AG04449 (cell line): Measurements from ENCODE around the gene FRAS1.
"Not testable (repeated sequence)": the region's sequence is repeated elsewhere in the genome, so short reads cannot be mapped to it uniquely, and the experiment has no call there.

Experiments used
- CTCF ChIA-PET: fragments of 350-600 bp; formaldehyde crosslinking; extraction: SDS; loops from one replicate; lab custom pipeline; 2021; ENCODE audit warnings: antibody characterized with exemption; lab: Yijun Ruan, JAX
- POLR2A ChIA-PET: fragments of 400-600, 350-600 bp; formaldehyde crosslinking; extraction: SDS; loops from one replicate; lab custom pipeline; 2020; ENCODE audit warnings: antibody characterized with exemption, inconsistent platforms; lab: Yijun Ruan, JAX
- DNase-seq: peaks from one replicate; pipeline ENCODE4 v3.0.0-alpha.2; 2010; ENCODE audit warnings: low read depth, low spot score
- H3K4me3 ChIP-seq: 2 replicates; pipeline ENCODE4 v1.5.1; 2011; ENCODE audit warnings: low read depth, mild to moderate bottlenecking, control low read depth, low read length
- TF ChIP-seq, protein P1 (sequence below): IDR thresholded peaks from one replicate; pipeline ENCODE4 v1.5.1; 2011; ENCODE audit warnings: mild to moderate bottlenecking, moderate library complexity, low read length, control low read depth, inconsistent platforms; ENCODE audit not compliant: insufficient read depth; ENCODE audit errors: missing control alignments

The FRAS1 gene

DNA sequence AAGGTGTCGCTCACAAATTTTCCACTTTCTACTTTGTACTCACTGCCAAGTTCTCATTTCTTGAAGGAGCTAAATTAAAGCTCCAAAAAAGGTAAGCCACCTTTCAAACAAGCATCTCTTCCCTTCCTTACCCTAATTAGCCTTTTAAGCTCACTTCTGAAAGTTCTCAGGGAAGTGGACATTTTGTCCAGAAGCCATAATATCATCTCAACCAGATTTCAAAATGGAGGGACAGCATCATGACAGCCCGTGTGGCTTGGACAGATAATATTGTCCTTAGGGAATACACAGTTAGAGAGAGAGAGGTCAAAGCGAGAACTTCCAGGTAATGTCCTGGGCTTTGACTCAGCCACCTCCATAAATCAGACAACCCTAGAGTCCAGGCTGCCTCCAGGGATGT, 400.6 kb downstream of the FRAS1 start:
- POLR2A ChIA-PET = no interaction called here
- TF ChIP-seq, protein P1, sequence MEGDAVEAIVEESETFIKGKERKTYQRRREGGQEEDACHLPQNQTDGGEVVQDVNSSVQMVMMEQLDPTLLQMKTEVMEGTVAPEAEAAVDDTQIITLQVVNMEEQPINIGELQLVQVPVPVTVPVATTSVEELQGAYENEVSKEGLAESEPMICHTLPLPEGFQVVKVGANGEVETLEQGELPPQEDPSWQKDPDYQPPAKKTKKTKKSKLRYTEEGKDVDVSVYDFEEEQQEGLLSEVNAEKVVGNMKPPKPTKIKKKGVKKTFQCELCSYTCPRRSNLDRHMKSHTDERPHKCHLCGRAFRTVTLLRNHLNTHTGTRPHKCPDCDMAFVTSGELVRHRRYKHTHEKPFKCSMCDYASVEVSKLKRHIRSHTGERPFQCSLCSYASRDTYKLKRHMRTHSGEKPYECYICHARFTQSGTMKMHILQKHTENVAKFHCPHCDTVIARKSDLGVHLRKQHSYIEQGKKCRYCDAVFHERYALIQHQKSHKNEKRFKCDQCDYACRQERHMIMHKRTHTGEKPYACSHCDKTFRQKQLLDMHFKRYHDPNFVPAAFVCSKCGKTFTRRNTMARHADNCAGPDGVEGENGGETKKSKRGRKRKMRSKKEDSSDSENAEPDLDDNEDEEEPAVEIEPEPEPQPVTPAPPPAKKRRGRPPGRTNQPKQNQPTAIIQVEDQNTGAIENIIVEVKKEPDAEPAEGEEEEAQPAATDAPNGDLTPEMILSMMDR = no peak
- H3K4me3 ChIP-seq = no peak overlapping the region
- no peak for DNase-seq
- CTCF ChIA-PET = no interaction called here

DNA sequence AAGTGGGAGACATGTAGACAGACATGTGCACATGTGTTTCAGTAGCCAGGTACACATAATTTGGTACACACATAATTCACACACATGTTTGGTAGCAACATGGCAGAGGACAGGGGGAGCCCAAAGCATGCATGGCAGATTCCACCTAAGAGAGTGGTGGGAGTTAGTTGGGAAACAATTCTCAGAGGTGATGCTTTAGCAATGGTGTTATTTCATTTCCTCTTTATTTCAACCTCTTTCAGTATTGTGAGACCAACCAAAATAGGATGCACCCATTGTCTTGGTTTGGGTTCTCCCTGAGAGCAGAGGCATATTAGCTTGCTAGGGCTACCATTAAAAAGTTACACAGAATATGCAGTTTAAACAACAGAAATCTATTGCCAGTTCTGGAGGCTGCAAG, 402.2 kb downstream of the FRAS1 start:
- H3K4me3 ChIP-seq = no peak overlapping the region
- ChIA-PET POLR2A (no interaction called here), CTCF (no interaction called here)
- TF ChIP-seq, protein P1 = no peak
- DNase-seq = no peak

DNA sequence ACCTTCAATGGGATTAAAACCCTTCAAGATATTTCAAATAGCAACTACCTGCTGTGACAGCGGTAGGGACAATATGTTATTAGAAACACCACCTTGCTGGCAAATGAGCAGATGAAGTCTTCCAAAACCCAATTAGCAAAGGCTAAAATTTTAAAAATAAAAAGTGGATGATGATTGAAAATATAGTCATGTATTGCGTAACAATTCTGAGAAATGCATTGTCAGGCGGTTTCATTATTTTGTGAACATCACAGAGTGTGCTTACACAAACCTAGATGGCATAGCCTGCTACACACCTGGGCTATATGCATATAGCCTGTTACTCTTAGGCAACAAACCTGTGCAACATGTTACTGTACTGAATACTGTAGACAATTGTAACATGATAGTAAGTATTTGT, 403.2 kb downstream of the FRAS1 start:
- TF ChIP-seq, protein P1 = no peak
- POLR2A ChIA-PET = no interaction called here
- no peak overlapping the region for H3K4me3 ChIP-seq
- DNase-seq = no peak
- CTCF ChIA-PET = no interaction called here

DNA sequence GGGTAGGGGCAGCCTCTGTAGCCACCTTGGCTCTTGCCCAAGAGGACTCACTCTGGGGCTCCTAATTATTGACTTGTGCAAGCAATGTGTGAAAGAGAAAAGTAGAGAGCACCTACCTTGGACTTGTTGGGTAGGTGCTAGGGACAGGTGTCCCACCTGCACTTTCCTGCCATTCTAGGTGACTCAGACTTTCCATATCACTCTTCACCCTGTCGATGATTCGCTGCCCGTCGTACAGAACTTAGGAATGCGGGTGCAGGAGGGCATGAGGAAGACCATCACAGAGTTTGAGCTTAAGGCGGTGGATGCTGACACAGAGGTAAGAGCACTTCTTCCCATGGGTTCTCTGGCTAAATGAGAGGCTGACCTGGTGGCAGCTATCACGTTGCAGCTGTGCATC, 407.1 kb downstream of the FRAS1 start:
- no peak for DNase-seq
- no peak overlapping the region for H3K4me3 ChIP-seq
- TF ChIP-seq, protein P1 = no peak
- ChIA-PET CTCF (interaction anchor here (1.6 kb wide), 1 partner anchor 10 kb away, joined by 3 read pairs; no protein-coding TSS in a partner anchor), POLR2A (no interaction called here)

DNA sequence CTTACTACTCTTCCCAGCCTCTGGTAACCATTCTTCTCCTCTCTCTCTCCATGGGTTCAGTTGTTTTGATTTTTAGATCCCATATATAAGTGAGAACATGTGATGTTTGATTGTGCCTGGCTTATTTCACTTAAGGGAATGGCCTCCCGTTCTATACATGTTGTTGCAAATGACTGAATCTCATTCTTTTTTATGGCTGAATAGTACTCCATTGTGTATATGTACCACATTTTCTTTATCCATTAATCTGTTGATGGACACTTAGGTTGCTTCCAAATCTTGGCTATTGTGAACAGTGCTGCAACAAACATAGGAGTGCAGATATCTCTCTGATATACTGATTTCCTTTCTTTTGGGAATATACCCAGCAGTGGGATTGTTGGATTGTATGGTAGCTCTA, 410.1 kb downstream of the FRAS1 start:
- H3K4me3 ChIP-seq, POLR2A ChIA-PET, CTCF ChIA-PET, DNase-seq: not testable (repeated sequence)

DNA sequence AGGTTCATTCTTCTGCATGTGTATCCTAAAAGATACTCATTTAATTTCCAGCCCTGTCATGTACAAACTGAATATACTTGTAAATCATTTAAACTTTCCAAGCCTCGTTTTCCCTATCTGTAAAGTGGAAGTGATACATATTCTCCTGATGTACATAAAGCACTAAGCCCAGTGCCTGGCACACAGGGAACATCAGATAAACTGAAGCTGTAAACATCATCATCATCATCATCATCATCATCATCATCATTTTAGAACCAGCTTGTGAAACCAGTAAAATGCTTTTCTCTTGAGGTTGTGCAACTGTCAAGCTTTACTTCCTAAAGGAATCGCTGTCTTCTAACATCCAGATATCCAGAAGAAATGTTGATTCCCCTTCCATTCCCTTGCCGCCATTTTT, 411.1 kb downstream of the FRAS1 start:
- POLR2A ChIA-PET = no interaction called here
- no peak for DNase-seq
- no peak overlapping the region for H3K4me3 ChIP-seq
- CTCF ChIA-PET = no interaction called here
- TF ChIP-seq, protein P1 = no peak

DNA sequence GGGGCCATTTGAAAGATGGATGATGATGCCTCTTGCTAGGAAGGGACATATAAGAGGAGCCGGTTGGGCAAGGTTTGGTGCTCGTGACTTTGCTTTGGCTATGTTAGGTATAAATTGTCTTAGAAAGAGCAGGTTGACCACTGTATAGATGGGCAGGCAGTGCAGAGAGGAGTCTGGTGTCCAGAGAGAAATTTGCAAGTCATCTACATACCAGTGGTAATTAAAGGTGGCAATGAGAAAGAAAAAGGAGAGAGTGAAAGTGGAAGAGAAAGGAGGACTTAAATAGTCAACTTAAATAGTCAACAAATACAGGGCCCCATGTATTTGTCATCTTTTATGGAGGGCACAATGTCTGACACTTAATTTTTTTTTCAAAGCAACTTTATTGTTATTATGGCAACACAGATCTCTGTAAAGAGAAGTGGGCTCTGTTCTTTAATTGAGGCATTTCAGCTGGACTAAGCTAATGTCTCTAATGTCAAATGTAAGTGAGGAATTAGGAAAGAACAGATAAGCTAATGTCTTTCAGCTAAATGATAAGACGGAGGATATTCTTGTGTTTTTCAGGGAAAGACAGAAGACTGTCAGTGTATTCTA, 419.1 kb downstream of the FRAS1 start:
- ChIA-PET CTCF (no interaction called here), POLR2A (no interaction called here)
- no peak overlapping the region for H3K4me3 ChIP-seq
- no peak for DNase-seq
- TF ChIP-seq, protein P1 = no peak
